HG03064 (cell line): ENCODE data around the gene ATP5MC2.
A peak's percentile ranks its signal among the peaks of the same experiment; 100 is the strongest.
"Not testable (repeated sequence)": the region's sequence is repeated elsewhere in the genome, so short reads cannot be mapped to it uniquely, and the experiment has no call there.

Experiments used
- ATAC-seq: cut with Tn5 transposase; IDR thresholded peaks from one replicate; pipeline ENCODE4 v1.9.1; 2021; ENCODE audit warnings: low read depth; ENCODE audit not compliant: unreplicated experiment

Gene ATP5MC2

GRCh38 chr12:53675701-53676607 is at the start of gene ATP5MC2:
Gene ATP5MC2, minus strand, starts transcription at chr12:53676083. Its CDS starts 3,469 bp downstream, at chr12:53672614.
- peak; percentile 91 for ATAC-seq

GRCh38 chr12:53722450-53723041 is 46.7 kb upstream of the ATP5MC2 start:
- no peak for ATAC-seq

- ATAC-seq, result no peak
Observed at GRCh38 chr12:53720946-53721345, 45.1 kb upstream of the ATP5MC2 start.

GRCh38 chr12:53719649-53720048 is 43.8 kb upstream of the ATP5MC2 start:
- no peak for ATAC-seq

GRCh38 chr12:53718567-53718966 is 42.7 kb upstream of the ATP5MC2 start:
- ATAC-seq, result not testable (repeated sequence)

GRCh38 chr12:53717319-53717718 is 41.4 kb upstream of the ATP5MC2 start:
- ATAC-seq, result no peak

GRCh38 chr12:53714004-53714403 is 38.1 kb upstream of the ATP5MC2 start:
- ATAC-seq, result no peak

- no peak for ATAC-seq
Observed at GRCh38 chr12:53713516-53713915, 37.6 kb upstream of the ATP5MC2 start.

GRCh38 chr12:53712059-53712643 is 36.3 kb upstream of the ATP5MC2 start:
- ATAC-seq, result no peak

GRCh38 chr12:53710091-53710490 is 34.2 kb upstream of the ATP5MC2 start:
- ATAC-seq, result no peak

- ATAC-seq, result no peak
Observed at GRCh38 chr12:53709671-53710070, 33.8 kb upstream of the ATP5MC2 start.

GRCh38 chr12:53706080-53706479 is 30.2 kb upstream of the ATP5MC2 start:
- ATAC-seq, result no peak

- no peak for ATAC-seq
Observed at GRCh38 chr12:53703756-53704155, 27.9 kb upstream of the ATP5MC2 start.

GRCh38 chr12:53701518-53702264 is 25.8 kb upstream of the ATP5MC2 start:
- no peak for ATAC-seq

- no peak for ATAC-seq
Observed at GRCh38 chr12:53700567-53700966, 24.7 kb upstream of the ATP5MC2 start.

GRCh38 chr12:53699678-53700025 is 23.8 kb upstream of the ATP5MC2 start:
- no peak for ATAC-seq

GRCh38 chr12:53698948-53699677 is 23.2 kb upstream of the ATP5MC2 start:
- ATAC-seq, result no peak

- no peak for ATAC-seq
Observed at GRCh38 chr12:53696655-53697331, 20.9 kb upstream of the ATP5MC2 start.

GRCh38 chr12:53696285-53696654 is 20.4 kb upstream of the ATP5MC2 start:
- ATAC-seq, result no peak
